Endodermal cell (in vitro differentiated cells): Measurements from ENCODE around the gene GPR3. TPM values are rescaled to one million over a fixed set of nuclear protein-coding genes. Genes with fewer than 3 reads are reported as not detected.
A peak's percentile ranks its signal among the peaks of the same experiment; 100 is the strongest.

Source experiments
- DNase-seq: peaks from one replicate; pipeline ENCODE4 v3.0.0-alpha.2; 2017
- H3K27ac ChIP-seq: 2 replicates; pipeline ENCODE4 v1.5.1; 2013; ENCODE audit warnings: mild to moderate bottlenecking, low read depth, low read length, moderate library complexity
- H3K27me3 ChIP-seq: 2 replicates; pipeline ENCODE4 v1.6.1; 2013; ENCODE audit warnings: mild to moderate bottlenecking, low read length, moderate library complexity; ENCODE audit not compliant: insufficient read depth, control insufficient read depth, poor library complexity, severe bottlenecking
- H3K36me3 ChIP-seq: 2 replicates; pipeline ENCODE4 v1.7.0; 2013; ENCODE audit warnings: mild to moderate bottlenecking, low read length, moderate library complexity; ENCODE audit not compliant: control insufficient read depth, insufficient read depth
- H3K4me1 ChIP-seq: one replicate; pipeline ENCODE4 v1.7.0; 2013; ENCODE audit warnings: low read length; ENCODE audit not compliant: control insufficient read depth, insufficient read depth
- H3K4me3 ChIP-seq: 2 replicates; pipeline ENCODE4 v1.5.1; 2013; ENCODE audit warnings: mild to moderate bottlenecking, low read length, moderate library complexity
- H3K9ac ChIP-seq: 2 replicates; pipeline ENCODE4 v1.6.1; 2013; ENCODE audit warnings: mild to moderate bottlenecking, low read length, moderate library complexity; ENCODE audit not compliant: poor library complexity, severe bottlenecking; ENCODE audit errors: extremely low read depth
- H3K9me3 ChIP-seq: 2 replicates; pipeline ENCODE4 v1.6.1; 2013; ENCODE audit warnings: mild to moderate bottlenecking, low read length, moderate library complexity; ENCODE audit not compliant: control insufficient read depth
- H3K27ac Mint-ChIP-seq: 2 replicates; pipeline ENCODE4 v1.8.0; 2020; ENCODE audit warnings: mixed read lengths
- H3K27me3 Mint-ChIP-seq: 2 replicates; pipeline ENCODE4 v1.8.0; 2021; ENCODE audit warnings: mild to moderate bottlenecking, mixed read lengths; ENCODE audit not compliant: insufficient read depth
- H3K36me3 Mint-ChIP-seq: 2 replicates; pipeline ENCODE4 v1.8.0; 2020; ENCODE audit warnings: low read depth, mixed read lengths
- H3K4me1 Mint-ChIP-seq: 2 replicates; pipeline ENCODE4 v1.8.0; 2020; ENCODE audit warnings: mixed read lengths
- H3K4me3 Mint-ChIP-seq: 2 replicates; pipeline ENCODE4 v1.8.0; 2020; ENCODE audit warnings: mild to moderate bottlenecking, moderate library complexity, mixed read lengths
- H3K9me3 Mint-ChIP-seq: 2 replicates; pipeline ENCODE4 v1.8.0; 2020; ENCODE audit warnings: mild to moderate bottlenecking, mixed read lengths
- WGBS, 2 experiments: methylation state at CpG; one replicate each; pipeline versions ENCODE4 v1.1.5 to v1.1.7; 2013; ENCODE audit warnings: missing lambda C conversion rate in 2 of 2, mixed read lengths in 1 of 2; ENCODE audit not compliant: insufficient coverage in 1 of 2, insufficient read length in 1 of 2; 5-methylcytosine and 5-hydroxymethylcytosine counted together
- total RNA-seq, 2 donors: library from RNA; stranded (reverse); fragmentation: NEBNext Ultra II Directional in 1 of 2; extraction: Animal tissue kit (Norgen Biotek cat#: 25700) in 1 of 2; gene quantifications; 2 replicates in 1 of 2; 3 replicates in 1 of 2; pipeline ENCODE4 v1.2.1, GENCODE V29; 2021
- TF ChIP-seq, protein P1 (sequence below): fragments of 200-600 bp; sonication (generic); conservative IDR thresholded peaks from 2 replicates; pipeline ENCODE4 v1.5.0; 2021; ENCODE audit warnings: antibody characterized with exemption, mild to moderate bottlenecking

GPR3 gene
- total RNA-seq, 2 donors from 2014 or later = 3.5 to 4.1 TPM

DNA sequence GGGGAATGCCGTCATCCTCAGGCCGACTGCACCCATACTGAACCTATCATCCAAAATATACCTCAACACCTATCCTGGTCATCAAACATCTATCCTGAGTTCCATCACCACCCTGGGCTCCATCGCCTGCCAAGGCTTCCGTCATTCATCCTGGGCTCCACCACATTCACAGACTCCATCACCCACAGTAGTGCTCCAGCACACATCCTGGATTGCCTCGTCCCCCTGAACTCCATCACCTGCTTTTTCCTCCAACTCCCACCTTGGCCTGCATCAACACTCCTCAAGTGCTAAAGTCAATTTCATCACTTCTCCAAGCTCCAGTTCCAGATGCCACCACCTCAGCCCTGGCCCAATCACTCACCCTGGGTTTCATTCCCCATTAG, 33.5 kb upstream of the GPR3 start:
- Mint-ChIP-seq H3K27ac (no peak overlapping the region), H3K27me3 (peaks cover 59% of the 10 kb centered on the region), H3K4me3 (no peak overlapping the region), H3K36me3 (peaks cover 5% of the 10 kb centered on the region), H3K9me3 (no peaks in the 10 kb centered on the region), H3K4me1 (peaks cover 4% of the 10 kb centered on the region)
- Histone ChIP-seq H3K4me3 (no peak overlapping the region), H3K27me3 (peaks cover 44% of the 10 kb centered on the region), H3K9me3 (no peaks in the 10 kb centered on the region), H3K27ac (no peak overlapping the region), H3K36me3 (no peaks in the 10 kb centered on the region), H3K4me1 (no peaks in the 10 kb centered on the region), H3K9ac (no peak overlapping the region)
- 97 to 98% methylated on average over 4 to 5 of the region's 5 CpGs for WGBS, 2 experiments
- TF ChIP-seq, protein P1, sequence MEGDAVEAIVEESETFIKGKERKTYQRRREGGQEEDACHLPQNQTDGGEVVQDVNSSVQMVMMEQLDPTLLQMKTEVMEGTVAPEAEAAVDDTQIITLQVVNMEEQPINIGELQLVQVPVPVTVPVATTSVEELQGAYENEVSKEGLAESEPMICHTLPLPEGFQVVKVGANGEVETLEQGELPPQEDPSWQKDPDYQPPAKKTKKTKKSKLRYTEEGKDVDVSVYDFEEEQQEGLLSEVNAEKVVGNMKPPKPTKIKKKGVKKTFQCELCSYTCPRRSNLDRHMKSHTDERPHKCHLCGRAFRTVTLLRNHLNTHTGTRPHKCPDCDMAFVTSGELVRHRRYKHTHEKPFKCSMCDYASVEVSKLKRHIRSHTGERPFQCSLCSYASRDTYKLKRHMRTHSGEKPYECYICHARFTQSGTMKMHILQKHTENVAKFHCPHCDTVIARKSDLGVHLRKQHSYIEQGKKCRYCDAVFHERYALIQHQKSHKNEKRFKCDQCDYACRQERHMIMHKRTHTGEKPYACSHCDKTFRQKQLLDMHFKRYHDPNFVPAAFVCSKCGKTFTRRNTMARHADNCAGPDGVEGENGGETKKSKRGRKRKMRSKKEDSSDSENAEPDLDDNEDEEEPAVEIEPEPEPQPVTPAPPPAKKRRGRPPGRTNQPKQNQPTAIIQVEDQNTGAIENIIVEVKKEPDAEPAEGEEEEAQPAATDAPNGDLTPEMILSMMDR = no peak
- DNase-seq = no peak

DNA sequence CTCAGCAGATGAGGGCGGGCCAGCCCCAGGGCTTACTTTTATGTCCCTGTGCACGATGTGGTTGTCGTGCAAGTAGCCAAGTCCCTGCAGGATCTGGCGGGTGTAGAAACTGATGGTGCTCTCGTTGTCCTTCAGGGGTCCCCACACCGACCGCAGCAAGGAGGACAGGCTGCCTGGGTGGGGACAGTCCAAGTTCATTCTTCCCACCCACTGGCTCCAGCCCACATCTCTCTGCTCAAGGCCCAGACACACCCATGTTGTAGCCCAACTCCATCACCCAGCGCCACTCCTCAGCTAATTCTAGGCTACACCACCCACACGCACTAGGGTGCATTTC, 32.6 kb upstream of the GPR3 start:
- peak overlapping the region; percentile 59 for H3K4me3 Mint-ChIP-seq
- H3K27ac ChIP-seq = no peak overlapping the region
- H3K4me1 ChIP-seq = no peaks in the 10 kb centered on the region
- H3K9ac ChIP-seq = no peak overlapping the region
- peaks cover 44% of the 10 kb centered on the region for H3K27me3 ChIP-seq
- 55% methylated on average over 9 of the region's 9 CpGs; no CpG with 5 or more reads in 1 of the 2 experiments for WGBS, 2 experiments
- peak overlapping the region; percentile 71 for H3K4me3 ChIP-seq
- TF ChIP-seq, protein P1 = no peak
- H3K27ac Mint-ChIP-seq = no peak overlapping the region
- no peak for DNase-seq
- peaks cover 5% of the 10 kb centered on the region for H3K36me3 Mint-ChIP-seq
- H3K9me3 ChIP-seq = no peaks in the 10 kb centered on the region
- peaks cover 9% of the 10 kb centered on the region for H3K4me1 Mint-ChIP-seq
- H3K9me3 Mint-ChIP-seq = no peaks in the 10 kb centered on the region
- no peaks in the 10 kb centered on the region for H3K36me3 ChIP-seq
- H3K27me3 Mint-ChIP-seq = peaks cover 59% of the 10 kb centered on the region

DNA sequence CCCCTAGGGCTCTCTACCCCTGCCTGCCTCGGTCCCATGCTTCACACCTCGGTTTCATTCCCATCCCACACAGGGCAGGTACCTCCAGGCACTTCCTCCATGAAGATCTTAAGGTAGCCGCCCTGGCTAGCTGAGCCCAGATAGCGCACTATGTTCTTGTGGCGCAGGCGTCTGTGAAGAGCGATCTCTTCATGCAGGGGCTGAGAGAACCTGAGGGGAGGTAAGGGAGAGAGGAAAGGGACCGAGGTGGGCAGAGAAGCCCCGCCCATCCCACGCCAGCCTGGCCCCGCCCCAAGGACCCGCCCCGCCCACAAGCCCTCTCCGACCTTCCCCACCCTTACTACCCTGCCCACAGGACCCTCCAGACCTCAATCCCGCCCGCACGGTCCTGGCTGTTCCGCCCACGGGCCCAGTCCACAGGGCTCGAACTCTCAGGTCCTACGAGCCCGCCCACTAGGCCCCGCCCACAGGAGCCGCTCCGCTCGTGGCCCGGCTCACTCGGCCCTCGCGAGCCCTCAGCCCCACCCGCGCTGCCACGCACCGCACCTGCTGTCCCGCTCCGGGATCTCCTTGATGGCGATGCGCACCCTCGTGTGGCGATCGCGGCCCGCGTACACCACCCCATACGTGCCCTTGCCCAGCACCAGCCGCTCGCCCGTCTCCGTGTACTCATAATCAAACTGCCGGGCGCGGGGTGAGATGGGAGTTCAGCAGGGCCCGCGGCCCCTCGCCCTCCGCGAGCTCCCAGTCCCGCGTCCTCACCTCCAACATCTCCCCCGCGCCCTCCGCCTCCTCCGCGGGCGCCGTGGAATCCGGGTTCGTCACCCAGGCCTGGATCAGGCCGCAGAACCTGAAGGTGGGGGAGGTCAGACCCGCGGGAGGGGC, 32.0 kb upstream of the GPR3 start:
- Mint-ChIP-seq H3K36me3 (peaks cover 5% of the 10 kb centered on the region), H3K4me1 (peaks cover 14% of the 10 kb centered on the region), H3K27me3 (peaks cover 59% of the 10 kb centered on the region), H3K4me3 (peak overlapping the region; percentile 59), H3K27ac (no peak overlapping the region), H3K9me3 (no peaks in the 10 kb centered on the region)
- Histone ChIP-seq H3K9ac (no peak overlapping the region), H3K9me3 (no peaks in the 10 kb centered on the region), H3K36me3 (no peaks in the 10 kb centered on the region), H3K27me3 (peaks cover 44% of the 10 kb centered on the region), H3K4me3 (peak overlapping the region; percentile 71), H3K27ac (no peak overlapping the region), H3K4me1 (no peaks in the 10 kb centered on the region)
- peak; percentile 81 for DNase-seq
- 10 to 21% methylated on average over 18 to 68 of the region's 71 CpGs for WGBS, 2 experiments
- TF ChIP-seq, protein P1 = no peak
